MM.1S (cell line): ENCODE data around the gene NOS2.

ENCODE experiments used
- CTCF ChIP-seq: fragments of 300-600 bp; sonication (generic); IDR thresholded peaks from 2 replicates; pipeline ENCODE4 v1.5.1; 2016; ENCODE audit warnings: antibody characterized with exemption, low read length, mixed read lengths
- EZH2phosphoT487 ChIP-seq: fragments of 300-600 bp; sonication (generic); IDR thresholded peaks from 2 replicates; pipeline ENCODE4 v1.6.1; 2018; ENCODE audit warnings: antibody characterized with exemption, low read length

GRCh38 chr17:27743281-27743885 lies 56.9 kb downstream of the NOS2 start:
- TF ChIP-seq EZH2phosphoT487 (no peak), CTCF (no peak)
